ENCODE data around the gene ZNF24. TPM values are rescaled to one million over a fixed set of nuclear protein-coding genes. Genes with fewer than 3 reads are reported as not detected.

ZNF24 gene
- total and polyA plus RNA-seq, 3 donors from 2014 or later: 29.2 to 39.8 (median 38.9) TPM

GRCh38 chr18:35378574-35378896 lies 34.3 kb upstream of the ZNF24 start:
- no peak overlapping the region for H3K4me3 ChIP-seq
- TF ChIP-seq POLR2A (IDR thresholded peaks at IDR 0.05) (no peak), CTCF (IDR thresholded peaks at IDR 0.05) (no peak)
- H3K27ac ChIP-seq: no peak overlapping the region
- H3K9me3 ChIP-seq: no peaks in the 10 kb centered on the region
- no peaks in the 10 kb centered on the region for H3K27me3 ChIP-seq
- 24 to 30% methylated on average over 4 of the region's 4 CpGs for WGBS, 2 donors
- H3K36me3 ChIP-seq (ENCODE audit: low read depth, missing control alignments): no peaks in the 10 kb centered on the region
- intact Hi-C loops (cut with DNase I; ENCODE audit: low total_unique reads): no loop called here
- no peak for DNase-seq
- no peaks in the 10 kb centered on the region for H3K4me1 ChIP-seq

- no peaks in the 10 kb centered on the region for H3K27me3 ChIP-seq
- H3K9me3 ChIP-seq: no peaks in the 10 kb centered on the region
- no peaks in the 10 kb centered on the region for H3K36me3 ChIP-seq (ENCODE audit: low read depth, missing control alignments)
- DNase-seq: no peak
- peak overlapping the region; percentile 74 to 80 for H3K4me3 ChIP-seq
- no peaks in the 10 kb centered on the region for H3K4me1 ChIP-seq
- no peak overlapping the region for H3K27ac ChIP-seq
- intact Hi-C loops (cut with DNase I; ENCODE audit: low total_unique reads): no loop called here
- 52 to 58% methylated on average over 14 of the region's 14 CpGs for WGBS, 2 donors
- TF ChIP-seq CTCF (IDR thresholded peaks at IDR 0.05): no peak
- no peak for TF ChIP-seq POLR2A (IDR thresholded peaks at IDR 0.05)
These were observed 33.8 kb upstream of the ZNF24 start for GRCh38 chr18:35377875-35378573.

- 2 to 4% methylated on average over 25 to 74 of the region's 78 CpGs for WGBS, 2 donors
- peak; percentile 88 for DNase-seq
- TF ChIP-seq POLR2A (IDR thresholded peaks at IDR 0.05): no peak
- no peak for TF ChIP-seq CTCF (IDR thresholded peaks at IDR 0.05)
- no peaks in the 10 kb centered on the region for H3K4me1 ChIP-seq
- no peaks in the 10 kb centered on the region for H3K9me3 ChIP-seq
- no peaks in the 10 kb centered on the region for H3K27me3 ChIP-seq
- H3K27ac ChIP-seq: peak within 1 kb of the TSS; percentile 3 to 46
- H3K36me3 ChIP-seq (ENCODE audit: low read depth, missing control alignments): no peaks in the 10 kb centered on the region
- intact Hi-C loops (cut with DNase I; ENCODE audit: low total_unique reads): no loop called here
- H3K4me3 ChIP-seq: peak within 1 kb of the TSS; percentile 74 to 80
These were observed 32.8 kb upstream of the ZNF24 start, which contains the start of gene ZNF396 for GRCh38 chr18:35376742-35377695. Gene ZNF396 (minus strand): TSS chr18:35377337. CDS start chr18:35374292, 3,045 bp downstream.

GRCh38 chr18:35376393-35376741 lies 32.1 kb upstream of the ZNF24 start:
- H3K36me3 ChIP-seq (ENCODE audit: low read depth, missing control alignments): no peaks in the 10 kb centered on the region
- H3K4me3 ChIP-seq: peak overlapping the region; percentile 74 to 80
- no peaks in the 10 kb centered on the region for H3K4me1 ChIP-seq
- H3K27ac ChIP-seq: peak overlapping the region; percentile 3 to 46
- intact Hi-C loops (cut with DNase I; ENCODE audit: low total_unique reads): no loop called here
- DNase-seq: peak; percentile 20
- 16 to 44% methylated on average over 5 to 13 of the region's 13 CpGs for WGBS, 2 donors
- H3K9me3 ChIP-seq: no peaks in the 10 kb centered on the region
- no peak for TF ChIP-seq POLR2A (IDR thresholded peaks at IDR 0.05)
- TF ChIP-seq CTCF (IDR thresholded peaks at IDR 0.05): no peak
- no peaks in the 10 kb centered on the region for H3K27me3 ChIP-seq
